ENCODE data around the gene PANK4. TPM values are rescaled to one million over a fixed set of nuclear protein-coding genes. Genes with fewer than 3 reads are reported as not detected.

Gene PANK4
- polyA plus RNA-seq, 4 donors, result 22.5 to 31.2 (median 26.0) TPM

DNA sequence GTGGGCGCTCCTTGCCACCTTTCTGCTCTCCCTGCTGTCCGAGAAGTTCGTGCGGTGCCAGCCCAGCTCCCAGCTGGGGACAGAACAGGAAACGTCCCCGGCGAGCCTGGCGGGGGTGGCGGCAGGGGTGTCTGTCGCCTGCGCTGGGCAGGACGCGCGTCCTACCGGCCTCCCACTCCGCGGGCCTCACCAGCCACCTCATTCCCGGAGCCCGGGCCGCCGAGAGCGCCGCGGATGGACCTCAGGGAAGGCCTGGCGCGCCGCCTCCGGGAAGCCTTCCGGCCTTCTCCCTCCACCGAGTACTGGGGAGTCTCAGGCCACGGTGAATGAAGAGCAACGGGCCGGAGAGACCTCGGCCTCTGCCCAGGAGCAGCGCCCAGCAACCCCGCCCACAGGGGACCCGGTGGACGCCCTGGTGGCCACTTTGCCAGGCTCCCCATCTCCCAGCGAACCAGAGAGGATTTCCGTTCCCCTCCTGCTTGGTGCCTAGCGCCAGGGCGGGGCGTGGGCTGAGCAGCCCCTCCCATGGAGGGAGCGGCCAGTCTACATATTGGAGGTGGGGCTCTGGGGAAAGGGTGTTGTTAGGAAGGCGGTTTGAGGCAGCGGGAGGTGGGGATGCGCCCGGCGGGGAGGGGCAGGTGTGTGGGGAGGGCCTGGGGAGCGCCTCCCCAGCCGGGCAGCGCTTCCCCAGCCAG is 20.3 kb upstream of the PANK4 start:
- no peak for DNase-seq (ENCODE audit: low read depth in 4 of 4, low spot score in 3 of 4)

DNA sequence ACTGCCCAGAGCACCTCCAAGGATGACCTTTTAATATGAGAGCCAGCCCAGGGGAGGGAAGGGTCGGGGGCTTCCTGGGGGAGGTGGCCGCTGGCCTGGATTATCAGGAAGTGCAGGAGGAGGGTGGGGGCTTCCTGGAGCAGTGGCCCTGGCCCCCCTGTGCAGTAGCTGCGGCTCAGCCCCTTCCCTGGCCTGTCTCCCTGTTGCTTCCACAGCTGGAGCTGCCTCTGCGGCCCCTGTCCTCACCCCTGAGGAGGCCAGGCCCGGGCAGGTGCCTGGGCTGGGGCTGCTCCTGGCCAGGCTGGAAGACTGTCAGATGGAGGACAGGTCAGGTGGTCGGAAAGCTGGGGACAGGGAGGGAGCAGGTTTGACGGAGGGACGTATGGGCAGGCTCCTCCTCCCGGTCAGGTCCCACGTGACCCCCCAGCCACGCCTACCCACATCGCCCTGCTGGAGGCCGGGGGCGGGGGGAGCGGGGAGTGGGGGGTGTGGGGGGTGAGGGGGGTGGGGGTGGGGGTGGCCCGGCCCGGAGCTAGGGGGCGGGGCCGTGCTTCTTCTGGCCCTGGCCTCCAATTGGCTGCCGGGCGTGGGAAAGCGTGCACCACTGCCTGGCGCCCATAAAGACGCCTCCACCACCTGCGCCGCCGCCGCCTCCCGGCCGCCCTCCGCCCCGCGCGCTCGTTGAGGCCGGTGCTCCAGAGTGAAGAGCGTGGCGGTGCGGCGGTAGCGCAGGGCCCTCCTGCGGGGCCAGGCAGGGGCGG is 19.5 kb upstream of the PANK4 start:
- DNase-seq (ENCODE audit: low read depth in 4 of 4, low spot score in 3 of 4), result peak in 2 of 4 donors; percentile 69 to 74

DNA sequence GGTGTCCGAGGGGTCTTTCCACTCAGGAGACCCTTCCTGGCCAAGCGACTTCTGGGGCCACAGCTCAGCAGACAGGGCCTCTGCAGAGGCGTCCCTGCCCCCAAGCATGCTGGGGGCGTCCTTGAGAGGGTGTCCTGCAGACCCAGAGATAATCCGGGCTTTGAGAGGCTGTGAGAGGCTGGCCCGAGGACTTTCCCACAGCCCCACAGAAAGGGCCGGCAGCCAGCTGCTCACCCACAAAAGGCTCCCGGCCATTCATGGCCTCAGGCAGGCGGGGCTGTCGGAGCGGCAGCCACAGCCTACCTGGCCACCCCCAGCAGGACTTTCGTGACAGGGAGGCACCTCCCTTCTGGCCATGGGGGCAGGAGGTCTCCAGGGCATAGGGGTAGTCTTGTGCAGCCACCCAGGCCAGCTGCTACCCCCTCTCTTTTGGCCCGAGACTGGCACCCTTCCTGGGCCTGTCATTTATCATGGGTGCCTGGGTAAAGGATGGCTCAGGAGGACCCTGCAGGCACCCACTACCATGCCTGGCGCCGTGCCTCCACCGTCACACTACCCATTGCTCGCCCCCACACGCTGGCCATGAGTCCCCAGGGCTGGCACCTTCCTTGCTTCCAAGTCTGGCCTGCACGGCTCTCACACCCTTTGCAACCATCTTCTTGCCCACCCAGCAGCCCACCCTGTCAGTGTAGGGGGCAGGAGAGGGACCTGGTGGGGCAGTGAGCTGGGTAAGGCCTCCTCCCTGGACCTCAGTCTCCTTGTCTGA is 18.7 kb upstream of the PANK4 start:
- DNase-seq (ENCODE audit: low read depth in 4 of 4, low spot score in 3 of 4), result no peak

DNA sequence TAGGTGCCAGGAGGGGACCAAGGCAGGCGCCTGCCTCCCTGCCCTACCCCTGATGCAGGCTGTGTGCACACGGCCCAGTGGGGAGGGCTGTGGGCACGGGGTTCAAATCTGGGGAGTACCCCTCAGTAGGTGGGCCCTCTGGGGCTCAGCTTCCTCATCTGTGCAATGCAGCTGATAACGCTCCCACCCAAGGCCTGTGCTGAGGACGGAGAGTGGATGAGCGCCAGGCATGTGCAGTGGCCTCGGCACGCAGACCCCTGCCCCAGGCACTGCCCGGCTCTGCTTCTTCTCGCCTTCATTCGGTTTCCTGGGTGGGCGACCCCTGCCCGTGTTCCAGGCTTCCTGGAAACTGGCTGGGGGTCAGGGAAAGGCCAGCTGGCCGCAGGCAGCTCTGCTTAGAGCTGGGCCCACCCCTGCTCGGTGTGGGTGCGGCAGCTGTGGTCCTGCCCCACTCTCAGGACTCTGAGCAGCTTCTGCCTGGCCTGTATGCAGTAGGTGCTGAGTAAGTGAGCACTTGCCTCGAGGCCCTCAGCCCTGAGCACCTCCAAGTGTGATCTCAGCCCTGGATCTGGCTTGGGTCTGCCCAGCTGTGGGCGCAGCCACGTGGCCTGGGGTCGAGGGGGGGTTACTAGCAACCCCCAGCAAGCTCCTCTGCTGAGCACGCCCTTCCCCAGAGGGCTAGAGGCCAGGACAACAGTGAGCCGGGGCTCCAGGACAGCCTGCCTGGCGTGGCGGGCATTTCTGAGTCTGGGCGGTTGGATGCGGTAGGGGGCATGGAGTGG is 17.9 kb upstream of the PANK4 start:
- no peak for DNase-seq (ENCODE audit: low read depth in 4 of 4, low spot score in 3 of 4)

DNA sequence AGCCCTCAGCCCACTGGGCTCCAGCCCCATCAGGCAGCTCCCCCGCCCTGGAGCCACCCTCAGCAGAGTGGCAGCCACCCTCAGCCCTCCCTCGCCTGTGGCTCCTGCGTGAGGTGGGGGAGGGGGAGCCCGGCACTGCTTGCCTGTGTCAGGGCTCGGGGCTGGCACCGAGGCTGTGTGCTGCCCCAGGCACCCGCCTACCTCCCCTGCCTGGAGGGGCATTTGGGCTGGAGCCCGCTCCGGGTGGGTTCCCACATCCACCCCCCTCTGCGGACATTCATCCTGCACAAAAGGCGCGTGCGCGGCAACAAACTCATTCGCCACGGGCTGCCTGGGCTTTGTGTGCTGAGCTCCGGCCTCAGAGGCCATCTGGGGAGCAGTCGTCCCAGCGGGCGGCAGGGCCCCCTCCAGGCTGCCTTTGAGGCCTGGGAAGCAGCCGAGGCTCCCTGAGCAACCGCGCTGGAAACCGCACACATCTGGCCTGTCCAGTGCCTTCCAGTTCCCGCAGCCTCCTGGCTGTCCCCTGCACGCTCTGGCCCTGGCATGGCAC is 17.2 kb upstream of the PANK4 start:
- DNase-seq (ENCODE audit: low read depth in 4 of 4, low spot score in 3 of 4), result no peak

DNA sequence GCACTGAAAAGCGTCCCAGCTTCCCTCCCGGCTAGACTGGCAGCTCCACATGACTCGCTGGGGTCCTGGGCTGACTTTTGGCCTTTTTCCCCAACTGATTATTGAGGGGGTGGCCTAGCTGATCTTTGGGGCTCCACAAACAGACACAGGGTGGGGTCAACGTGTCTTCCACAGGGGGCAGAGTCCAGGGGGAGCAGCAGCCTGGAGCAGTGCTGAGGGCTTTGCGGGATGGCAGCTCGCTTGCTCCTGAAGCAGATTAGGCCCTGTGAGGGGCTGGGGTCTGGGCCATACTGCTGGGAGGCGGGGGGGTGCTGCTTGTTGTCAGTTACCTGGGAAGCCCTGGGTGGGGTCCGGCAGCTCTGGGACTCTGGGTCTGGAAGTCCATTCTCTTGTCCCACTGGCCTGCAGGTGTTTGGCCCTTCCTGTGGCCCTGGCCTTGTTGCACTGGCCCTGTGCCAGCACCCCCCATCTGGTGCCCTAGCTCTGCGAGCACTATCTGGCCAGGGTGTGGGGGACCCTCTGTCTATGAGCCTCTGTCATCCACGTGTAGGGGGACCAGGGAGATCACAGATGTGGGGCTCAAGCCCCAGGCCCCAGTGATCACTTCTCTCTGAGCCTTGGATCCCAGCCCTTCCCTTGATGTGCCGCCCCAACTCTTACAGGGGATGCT is 16.0 kb upstream of the PANK4 start:
- DNase-seq (ENCODE audit: low read depth in 4 of 4, low spot score in 3 of 4), result no peak

DNA sequence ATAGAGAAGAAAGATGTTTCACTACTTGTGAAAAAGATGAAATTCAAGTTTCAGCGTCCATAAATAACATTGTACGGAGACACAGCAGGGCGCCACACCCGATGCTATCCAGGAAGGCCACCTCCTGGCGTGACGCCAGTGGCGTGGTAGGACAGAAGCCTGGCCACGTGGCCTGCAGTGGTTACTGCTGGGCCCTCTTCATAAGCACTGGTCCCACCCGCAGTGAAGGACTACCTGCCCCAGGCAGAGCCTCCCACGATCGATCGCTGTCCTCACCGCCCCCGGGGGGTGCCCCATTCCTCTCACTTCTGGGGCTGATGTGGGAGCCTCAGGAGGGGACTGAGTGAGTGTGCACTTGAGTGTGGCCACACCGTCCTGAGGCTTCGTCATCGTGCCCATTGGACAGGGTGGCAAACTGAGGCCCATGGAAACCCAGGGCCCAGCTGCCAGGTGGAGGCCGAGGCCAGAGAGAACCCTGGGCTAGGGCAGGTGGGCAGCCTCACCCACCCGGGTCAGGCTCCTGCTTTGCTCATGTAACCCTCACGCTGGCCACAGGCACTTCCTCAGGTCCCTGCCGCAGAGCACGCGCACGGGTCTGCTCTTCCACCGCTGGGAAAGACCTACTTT is 15.3 kb upstream of the PANK4 start:
- no peak for DNase-seq (ENCODE audit: low read depth in 4 of 4, low spot score in 3 of 4)

DNA sequence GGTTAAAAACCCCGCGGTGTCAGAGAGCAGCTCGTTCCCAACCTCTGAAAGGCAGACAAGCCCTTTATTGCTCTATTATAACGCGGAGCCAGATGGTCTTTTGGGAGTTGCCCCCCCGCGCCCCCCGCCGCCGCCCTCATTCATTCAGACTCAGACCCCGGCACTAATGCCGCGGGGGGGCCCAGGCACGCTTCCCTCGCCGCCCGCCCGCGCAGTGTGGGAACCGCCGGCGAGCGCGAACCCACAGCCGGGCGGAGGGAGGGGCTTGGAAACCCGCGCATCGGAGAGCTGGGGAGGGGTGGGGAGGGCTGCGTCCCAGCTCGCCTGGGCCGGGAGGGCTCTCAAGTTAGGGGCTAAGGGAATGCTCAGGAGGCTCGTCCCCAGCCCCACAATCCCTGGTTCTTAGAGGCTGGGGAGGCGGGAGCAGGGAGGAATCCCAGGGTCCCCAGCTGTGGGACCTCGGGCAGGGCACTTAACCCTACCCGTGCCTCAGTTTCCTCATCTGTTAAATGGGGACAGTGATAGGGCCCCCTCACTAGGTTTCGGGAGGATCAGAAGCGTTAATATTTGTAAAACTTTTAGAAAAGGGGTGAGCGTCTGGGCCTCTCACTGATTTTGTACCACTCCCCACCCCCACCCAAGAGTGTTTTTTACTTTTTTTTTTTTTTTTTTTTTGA is 14.6 kb upstream of the PANK4 start:
- DNase-seq (ENCODE audit: low read depth in 4 of 4, low spot score in 3 of 4), result no peak

DNA sequence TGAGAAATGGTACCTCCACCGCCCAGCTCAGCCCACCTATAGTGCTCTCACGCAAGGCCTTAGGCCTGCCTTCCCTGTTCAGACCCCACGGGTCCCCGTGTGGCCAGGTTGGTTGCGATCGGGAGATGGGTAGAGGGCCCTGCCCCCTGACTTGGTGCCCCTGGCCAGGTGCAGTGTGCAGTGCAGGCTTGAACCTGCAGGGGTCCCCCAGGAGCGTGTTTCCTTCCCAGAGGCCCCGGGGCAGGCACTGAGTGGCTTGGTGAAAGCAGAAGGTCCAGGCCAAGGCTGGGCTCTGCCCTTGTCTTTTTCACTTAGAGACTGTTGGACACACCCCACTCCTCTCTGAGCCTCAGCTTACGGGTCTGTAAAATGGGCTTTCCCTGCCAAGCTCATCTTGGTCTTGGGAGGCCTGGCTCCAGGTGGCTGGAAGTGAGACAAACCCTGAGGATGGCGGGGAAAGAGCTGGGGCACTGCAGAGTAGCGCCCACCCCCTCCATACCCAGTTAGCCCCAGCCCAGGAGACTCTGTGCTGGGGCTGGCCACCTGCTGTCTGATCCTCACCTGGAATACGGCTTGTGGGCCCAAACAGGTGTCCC is 13.0 kb upstream of the PANK4 start:
- DNase-seq (ENCODE audit: low read depth in 4 of 4, low spot score in 3 of 4), result no peak

DNA sequence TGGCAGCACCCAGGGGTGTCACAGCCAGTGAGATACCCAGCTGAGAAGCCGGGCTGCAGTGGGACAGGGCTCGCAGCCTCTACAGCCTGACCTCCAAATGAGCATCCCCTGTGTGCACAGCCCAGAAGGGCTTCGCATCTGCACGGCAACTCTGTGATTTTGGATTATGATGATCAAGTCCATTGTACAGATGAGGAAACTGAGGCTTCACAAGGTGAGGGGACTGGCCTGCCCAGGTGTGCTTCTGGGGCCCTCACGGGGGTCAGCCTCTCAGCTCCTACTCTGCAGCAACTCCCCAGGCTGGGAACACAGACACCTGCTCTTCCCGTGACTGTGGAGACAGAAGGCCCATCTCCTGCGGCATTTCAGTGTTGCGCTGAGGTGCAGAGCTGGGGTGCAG is 12.5 kb upstream of the PANK4 start:
- DNase-seq (ENCODE audit: low read depth in 4 of 4, low spot score in 3 of 4), result no peak

DNA sequence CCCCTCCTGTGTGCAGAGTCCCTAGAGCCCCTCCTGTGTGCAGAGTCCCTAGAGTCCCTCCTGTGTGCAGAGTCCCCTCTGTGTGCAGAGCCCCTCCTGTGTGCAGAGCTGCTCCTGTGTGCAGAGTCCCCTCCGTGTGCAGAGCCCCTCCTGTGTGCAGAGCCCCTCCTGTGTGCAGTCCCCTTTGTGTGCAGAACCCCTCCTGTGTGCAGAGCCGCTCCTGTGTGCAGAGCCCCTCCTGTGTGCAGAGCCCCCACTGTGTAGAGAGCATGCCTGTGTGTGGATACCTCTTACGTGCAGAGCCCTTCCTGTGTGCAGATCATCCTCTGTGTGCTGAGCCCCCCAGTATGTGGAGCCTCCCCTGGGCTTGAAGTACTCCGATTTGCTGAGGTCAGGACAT is 12.0 kb upstream of the PANK4 start:
- no peak for DNase-seq (ENCODE audit: low read depth in 4 of 4, low spot score in 3 of 4)

DNA sequence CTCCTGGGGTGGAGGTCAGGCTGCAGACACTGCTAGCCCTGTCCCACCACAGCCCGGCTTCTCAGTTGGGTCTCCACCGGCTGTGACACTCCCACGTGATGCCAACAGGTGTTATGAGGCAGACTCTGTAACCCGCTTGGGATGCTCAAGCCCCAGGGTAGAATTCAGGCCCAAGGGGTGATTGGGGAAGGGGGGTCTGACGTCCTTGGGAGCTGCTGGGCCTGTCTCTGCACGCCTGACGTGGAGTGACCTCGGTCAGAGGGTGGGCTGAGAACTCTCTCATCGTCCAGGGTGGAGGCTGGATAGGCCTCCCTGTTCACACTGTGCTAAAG is 11.4 kb upstream of the PANK4 start:
- DNase-seq (ENCODE audit: low read depth in 4 of 4, low spot score in 3 of 4), result no peak

DNA sequence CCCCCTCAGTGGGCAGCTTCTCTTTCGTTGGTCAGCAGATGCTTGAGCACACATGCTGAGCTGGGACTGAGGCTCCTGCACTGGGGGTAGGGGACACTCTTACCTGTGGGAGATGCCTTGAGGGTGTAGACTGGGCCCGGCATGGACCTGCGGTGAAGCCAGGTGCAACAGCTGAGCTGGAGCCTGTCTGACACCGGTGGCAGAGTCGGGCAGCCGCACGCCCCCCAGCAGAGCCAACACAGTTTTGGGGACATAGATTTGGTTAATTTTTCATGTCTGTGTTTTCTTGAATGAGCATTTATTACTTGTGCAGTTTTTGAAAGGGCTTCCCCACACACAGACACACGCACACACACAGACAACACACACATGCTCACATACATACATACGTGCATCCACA is 9.6 kb upstream of the PANK4 start:
- DNase-seq (ENCODE audit: low read depth in 4 of 4, low spot score in 3 of 4), result no peak

DNA sequence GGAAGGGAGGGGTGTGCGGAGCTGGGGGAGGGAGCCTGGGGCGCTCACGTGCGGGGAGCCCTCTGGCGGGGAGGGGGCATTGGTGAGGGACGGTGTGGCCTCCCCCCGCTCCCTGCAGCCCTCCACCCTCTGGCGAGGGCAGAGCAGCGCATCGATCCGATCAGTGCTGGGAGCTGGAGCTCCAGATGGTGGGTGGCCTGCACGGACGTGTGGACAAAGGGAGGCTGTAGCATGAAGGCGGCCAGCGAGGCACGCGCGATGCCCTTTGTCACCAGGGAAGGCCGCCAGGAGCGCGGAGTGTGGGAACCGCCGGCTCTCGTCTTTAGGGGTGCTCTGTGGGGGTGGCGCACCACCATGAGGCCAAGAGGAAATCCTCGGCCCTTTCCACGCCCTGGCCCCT is 9.1 kb upstream of the PANK4 start:
- DNase-seq (ENCODE audit: low read depth in 4 of 4, low spot score in 3 of 4), result no peak

DNA sequence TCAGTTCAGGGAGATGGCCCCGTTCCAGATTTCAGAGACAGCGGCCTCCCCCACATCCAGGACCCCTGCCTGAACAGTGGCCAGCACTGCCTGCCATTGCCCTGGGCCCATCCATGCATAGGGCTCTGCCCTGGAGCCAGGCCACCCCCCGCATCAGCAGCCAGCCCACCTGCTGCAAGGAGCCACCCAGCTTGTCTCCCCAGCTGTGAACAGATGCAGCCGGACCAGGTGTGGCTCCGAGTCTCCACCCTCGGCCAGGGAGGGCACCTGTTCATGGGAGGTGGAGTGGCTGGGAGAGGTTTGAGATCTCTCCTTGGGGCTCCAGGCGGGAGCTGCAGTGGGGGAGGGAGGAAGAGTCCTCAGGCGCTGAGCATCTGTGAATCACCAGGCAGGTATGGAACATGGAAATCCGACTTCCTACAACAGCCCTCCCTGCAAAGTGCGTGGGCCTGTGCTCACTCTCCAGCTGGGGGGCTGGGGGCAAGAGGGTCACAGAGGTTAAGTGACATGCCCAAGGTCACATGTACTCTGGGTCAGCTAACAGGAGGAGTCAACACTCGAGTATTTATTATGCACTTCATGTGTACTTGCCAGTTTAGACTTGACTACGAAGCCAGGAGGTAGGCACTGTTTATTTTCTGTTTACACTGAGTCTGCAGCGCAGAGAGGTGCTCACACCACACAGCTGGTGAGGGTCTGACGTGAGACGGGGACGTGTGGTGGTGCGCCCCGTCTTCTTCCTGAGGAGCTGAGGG is 8.5 kb upstream of the PANK4 start:
- DNase-seq (ENCODE audit: low read depth in 4 of 4, low spot score in 3 of 4), result no peak

DNA sequence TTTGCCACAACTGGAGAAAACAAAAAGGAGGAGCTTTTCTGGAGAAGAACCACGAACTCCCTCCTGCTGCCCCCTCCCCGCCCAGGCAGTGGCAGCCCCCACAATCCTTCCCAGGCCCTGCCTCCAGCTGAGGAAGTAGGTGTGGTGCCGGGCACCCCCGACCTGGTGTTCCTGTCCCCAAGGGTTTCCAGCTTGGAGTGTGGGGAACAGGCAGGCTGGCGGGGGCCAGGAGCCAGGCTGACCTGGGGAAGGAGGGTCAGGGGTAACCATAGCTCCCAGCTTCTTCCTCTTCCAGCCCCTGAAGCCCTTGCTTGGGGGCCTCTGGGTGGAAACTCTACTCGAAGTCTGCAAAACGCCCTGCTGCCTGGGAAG is 7.9 kb upstream of the PANK4 start:
- DNase-seq (ENCODE audit: low read depth in 4 of 4, low spot score in 3 of 4), result no peak

DNA sequence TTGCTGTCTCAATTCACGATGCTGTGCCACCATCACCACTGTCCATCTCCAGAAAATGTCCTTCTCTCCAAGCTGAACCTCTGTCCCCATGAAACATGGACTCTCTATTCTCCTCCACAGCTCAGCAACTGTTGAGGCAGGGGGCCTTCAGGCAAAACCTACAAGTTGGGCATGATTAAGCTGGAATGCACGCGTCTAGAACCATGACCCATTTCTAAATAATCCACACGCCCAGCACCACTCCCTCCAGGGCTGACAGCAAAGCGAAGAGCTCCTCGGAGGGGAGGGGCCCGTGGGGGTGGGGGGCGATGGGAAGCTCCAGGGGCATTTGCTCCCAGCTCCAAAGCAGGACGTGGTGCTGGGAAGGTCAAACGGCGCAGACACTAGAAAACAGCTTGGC is 7.0 kb upstream of the PANK4 start:
- DNase-seq (ENCODE audit: low read depth in 4 of 4, low spot score in 3 of 4), result no peak

DNA sequence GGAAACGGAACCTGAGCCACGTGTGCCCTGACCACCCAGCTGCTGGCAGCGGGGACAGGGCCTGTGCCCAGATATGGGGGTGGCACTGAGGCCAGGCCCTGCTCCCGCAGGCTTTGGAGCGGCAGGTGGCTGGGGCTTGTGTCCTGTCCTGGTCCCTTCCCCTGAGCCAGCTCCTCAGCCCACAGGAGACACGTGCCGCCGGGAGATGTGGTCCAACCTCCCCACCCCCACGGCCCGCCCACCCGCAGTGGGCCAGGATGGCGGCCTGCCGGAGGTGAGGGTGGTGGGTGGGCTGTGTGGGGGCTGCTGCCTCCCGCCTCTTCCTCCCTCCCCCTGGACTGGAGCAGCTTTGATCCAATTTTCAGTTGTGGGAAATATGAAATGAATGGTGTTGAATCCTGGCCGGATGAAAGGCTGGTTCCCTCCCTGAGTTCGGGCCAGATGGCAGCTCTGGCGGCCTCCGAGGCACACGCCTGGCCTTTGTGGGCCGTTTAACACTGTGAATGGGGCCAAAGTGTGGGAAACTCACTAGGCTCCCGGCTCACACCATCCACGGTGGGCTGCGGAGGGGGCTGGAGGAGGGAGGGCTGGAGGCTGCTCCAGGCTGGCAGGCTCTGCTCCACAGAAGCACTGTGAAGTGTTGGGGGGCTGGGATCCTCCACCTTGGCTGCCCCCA is 6.2 kb upstream of the PANK4 start:
- no peak for DNase-seq (ENCODE audit: low read depth in 4 of 4, low spot score in 3 of 4)

All from left renal pelvis (tissue), 4 donors.